Upper lobe of left lung (tissue), 6 donors: ENCODE measurements around the gene MPRIP. TPM values are rescaled to one million over a fixed set of nuclear protein-coding genes. Genes with fewer than 3 reads are reported as not detected.

ENCODE experiments used
- ATAC-seq, 2 donors: fragments of 200-7000 bp; cut with Tn5 transposase; one replicate each; pipeline ENCODE4 v1.9.1; 2022; ENCODE audit warnings: mild to moderate bottlenecking in 2 of 2, moderate library complexity in 2 of 2; ENCODE audit not compliant: low FRiP score in 2 of 2
- DNase-seq, 2 donors: peaks; one replicate each; pipeline ENCODE4 v3.0.0-alpha.2; 2019 to 2020
- H3K27ac ChIP-seq, 4 donors: fragments of 200-600 bp; sonication (generic); one replicate each; pipeline ENCODE4 v1.5.1; 2016 to 2019
- H3K27me3 ChIP-seq, 4 donors: fragments of 200-600 bp; sonication (generic); one replicate each; pipeline ENCODE4 v1.5.1; 2017 to 2019
- H3K36me3 ChIP-seq, 4 donors: fragments of 200-600 bp; sonication (generic); one replicate each; pipeline ENCODE4 v1.5.1; 2016 to 2019
- H3K4me1 ChIP-seq, 4 donors: fragments of 200-600 bp; sonication (generic); one replicate each; pipeline ENCODE4 v1.5.1; 2018 to 2019
- H3K4me3 ChIP-seq, 4 donors: fragments of 200-600 bp; sonication (generic); one replicate each; pipeline ENCODE4 v1.5.1; 2017 to 2019; ENCODE audit warnings: mild to moderate bottlenecking in 2 of 4, moderate library complexity in 1 of 4
- H3K9me3 ChIP-seq, 4 donors: fragments of 200-600 bp; sonication (generic); one replicate each; pipeline ENCODE4 v1.5.1; 2018 to 2019
- EP300 ChIP-seq, 4 donors: sonication (generic); formaldehyde crosslinking; IDR thresholded peaks; one replicate each; pipeline ENCODE4 v1.5.1; 2017; ENCODE audit warnings: antibody characterized with exemption in 4 of 4, control low read depth in 2 of 4
- POLR2A ChIP-seq, 4 donors: fragments of 450-650 bp; IDR thresholded peaks; one replicate each; pipeline ENCODE4 v1.5.1; 2016 to 2017; ENCODE audit warnings: antibody characterized with exemption in 4 of 4, mild to moderate bottlenecking in 2 of 4
- POLR2AphosphoS5 ChIP-seq, 2 donors: sonication (generic); formaldehyde crosslinking; IDR thresholded peaks; one replicate each; pipeline ENCODE4 v1.5.1; 2017; ENCODE audit warnings: antibody characterized with exemption in 2 of 2
- WGBS, 2 donors: methylation state at CpG; one replicate each; pipeline ENCODE4 v1.1.5; 2017 to 2018; 5-methylcytosine and 5-hydroxymethylcytosine counted together
- total RNA-seq, 6 donors: library from RNA; depleted of rRNA in 4 of 6; stranded (reverse); fragments of >200 nt in 4 of 6; gene quantifications; one replicate each; pipeline versions ENCODE4 v1.1.0 to v1.2.1, GENCODE V29; 2016 to 2021
- TF ChIP-seq, protein P1 (sequence below), 6 experiments: fragments of 450-650 bp in 4 of 6; fragments of 200-600 bp in 2 of 6; sonication (generic) in 2 of 6; IDR thresholded peaks; one replicate each; pipeline ENCODE4 v1.5.1; 2016 to 2019; ENCODE audit warnings: antibody characterized with exemption in 6 of 6
- donor health status: DM: no; HTN: no; CAD: no; lungs with moderate emphysema.
- donor health status: DM: no; HTN: yes; CAD: no; lungs with severe emphysema.

MPRIP gene
- total RNA-seq, 6 donors from 2014 or later, result 201 to 380 (median 285) TPM

DNA sequence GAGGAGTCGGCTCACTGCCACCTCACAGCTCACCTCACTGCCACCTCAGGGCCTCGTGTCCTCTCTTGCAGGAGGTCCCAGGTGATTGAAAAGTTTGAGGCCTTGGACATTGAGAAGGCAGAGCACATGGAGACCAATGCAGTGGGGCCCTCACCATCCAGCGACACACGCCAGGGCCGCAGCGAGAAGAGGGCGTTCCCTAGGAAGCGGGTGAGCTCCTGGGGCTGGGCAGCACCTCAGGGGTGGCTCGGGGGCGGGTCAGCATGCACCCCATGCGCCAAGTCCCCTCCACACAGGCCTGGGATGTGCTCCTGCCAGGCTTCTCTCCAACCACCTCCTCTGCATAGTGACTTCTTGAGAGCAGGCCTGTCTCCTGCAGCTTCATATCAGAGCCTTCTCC, 100.3 kb downstream of the MPRIP start:
- ATAC-seq (no peak), DNase-seq (no peak)
- Histone ChIP-seq H3K27me3 (no peaks in the 10 kb centered on the region), H3K27ac (no peak overlapping the region), H3K4me3 (no peak overlapping the region), H3K4me1 (peaks cover 0 to 16% (median 11%) of the 10 kb centered on the region in 4 donors), H3K9me3 (no peaks in the 10 kb centered on the region), H3K36me3 (peaks cover 44 to 100% (median 95%) of the 10 kb centered on the region in 4 donors)
- WGBS, 2 donors, result 94 to 96% methylated on average over 5 to 11 of the region's 11 CpGs
- TF ChIP-seq EP300 (IDR thresholded peaks at IDR 0.05) (no peak), POLR2A (IDR thresholded peaks at IDR 0.05) (no peak), POLR2AphosphoS5 (IDR thresholded peaks at IDR 0.05) (no peak)
- TF ChIP-seq, protein P1, sequence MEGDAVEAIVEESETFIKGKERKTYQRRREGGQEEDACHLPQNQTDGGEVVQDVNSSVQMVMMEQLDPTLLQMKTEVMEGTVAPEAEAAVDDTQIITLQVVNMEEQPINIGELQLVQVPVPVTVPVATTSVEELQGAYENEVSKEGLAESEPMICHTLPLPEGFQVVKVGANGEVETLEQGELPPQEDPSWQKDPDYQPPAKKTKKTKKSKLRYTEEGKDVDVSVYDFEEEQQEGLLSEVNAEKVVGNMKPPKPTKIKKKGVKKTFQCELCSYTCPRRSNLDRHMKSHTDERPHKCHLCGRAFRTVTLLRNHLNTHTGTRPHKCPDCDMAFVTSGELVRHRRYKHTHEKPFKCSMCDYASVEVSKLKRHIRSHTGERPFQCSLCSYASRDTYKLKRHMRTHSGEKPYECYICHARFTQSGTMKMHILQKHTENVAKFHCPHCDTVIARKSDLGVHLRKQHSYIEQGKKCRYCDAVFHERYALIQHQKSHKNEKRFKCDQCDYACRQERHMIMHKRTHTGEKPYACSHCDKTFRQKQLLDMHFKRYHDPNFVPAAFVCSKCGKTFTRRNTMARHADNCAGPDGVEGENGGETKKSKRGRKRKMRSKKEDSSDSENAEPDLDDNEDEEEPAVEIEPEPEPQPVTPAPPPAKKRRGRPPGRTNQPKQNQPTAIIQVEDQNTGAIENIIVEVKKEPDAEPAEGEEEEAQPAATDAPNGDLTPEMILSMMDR (IDR thresholded peaks at IDR 0.05), result no peak

DNA sequence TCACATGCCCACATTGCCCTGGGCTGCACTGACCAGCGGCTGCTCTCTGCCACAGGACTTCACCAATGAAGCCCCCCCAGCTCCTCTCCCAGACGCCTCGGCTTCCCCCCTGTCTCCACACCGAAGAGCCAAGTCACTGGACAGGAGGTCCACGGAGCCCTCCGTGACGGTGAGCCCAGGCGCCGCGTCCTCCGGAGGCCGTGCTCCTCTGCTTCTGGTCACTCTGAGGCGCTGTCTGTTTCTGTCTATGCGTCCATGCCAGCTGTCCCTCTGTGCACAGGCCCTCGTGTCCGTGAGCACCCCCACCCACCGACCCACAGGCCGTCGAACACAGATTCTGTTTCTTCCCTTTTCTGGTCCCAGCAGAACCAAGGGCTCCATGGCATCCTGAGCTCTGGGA, 101.2 kb downstream of the MPRIP start:
- 94 to 95% methylated on average over 14 to 19 of the region's 19 CpGs for WGBS, 2 donors
- peaks cover 39 to 100% (median 90%) of the 10 kb centered on the region in 4 donors for H3K36me3 ChIP-seq
- H3K9me3 ChIP-seq, result no peaks in the 10 kb centered on the region
- H3K4me3 ChIP-seq, result no peak overlapping the region
- peaks cover 0 to 16% (median 11%) of the 10 kb centered on the region in 4 donors for H3K4me1 ChIP-seq
- peak in 1 of 2 donors; percentile 71 for DNase-seq
- H3K27ac ChIP-seq, result no peak overlapping the region
- TF ChIP-seq POLR2A (IDR thresholded peaks at IDR 0.05) (no peak), EP300 (IDR thresholded peaks at IDR 0.05) (no peak), POLR2AphosphoS5 (IDR thresholded peaks at IDR 0.05) (no peak)
- TF ChIP-seq, protein P1 (IDR thresholded peaks at IDR 0.05), result no peak
- no peak for ATAC-seq
- no peaks in the 10 kb centered on the region for H3K27me3 ChIP-seq

DNA sequence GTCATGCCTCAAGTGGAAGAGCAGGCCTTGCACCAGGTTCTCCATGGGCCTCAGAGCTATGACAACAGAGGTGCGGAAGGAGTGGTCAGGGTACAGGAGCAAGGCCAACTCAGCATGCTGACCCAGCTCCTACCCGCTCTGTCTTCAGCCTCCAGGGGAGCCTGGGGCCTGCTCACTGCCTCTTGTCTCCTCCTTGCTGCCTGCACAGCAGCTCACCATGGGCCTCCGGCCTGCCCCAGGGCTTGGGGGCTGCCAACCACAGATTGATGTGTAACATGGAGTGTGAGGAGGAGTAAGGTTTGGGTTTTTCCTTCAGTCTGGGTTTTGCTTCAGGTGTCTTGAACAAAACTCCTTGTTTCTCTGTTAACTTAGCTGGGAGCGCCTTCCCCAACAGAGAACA, 101.8 kb downstream of the MPRIP start:
- Histone ChIP-seq H3K9me3 (no peaks in the 10 kb centered on the region), H3K4me3 (no peak overlapping the region), H3K4me1 (peaks cover 0 to 16% (median 11%) of the 10 kb centered on the region in 4 donors), H3K27ac (no peak overlapping the region), H3K27me3 (no peaks in the 10 kb centered on the region), H3K36me3 (peaks cover 35 to 100% (median 84%) of the 10 kb centered on the region in 4 donors)
- TF ChIP-seq EP300 (IDR thresholded peaks at IDR 0.05), result no peak
- TF ChIP-seq, protein P1 (IDR thresholded peaks at IDR 0.05), result no peak
- no peak for TF ChIP-seq POLR2AphosphoS5 (IDR thresholded peaks at IDR 0.05)
- no peak for TF ChIP-seq POLR2A (IDR thresholded peaks at IDR 0.05)
- WGBS, 2 donors, result 88 to 96% methylated on average over 3 to 4 of the region's 4 CpGs
- no peak for ATAC-seq
- DNase-seq, result no peak

DNA sequence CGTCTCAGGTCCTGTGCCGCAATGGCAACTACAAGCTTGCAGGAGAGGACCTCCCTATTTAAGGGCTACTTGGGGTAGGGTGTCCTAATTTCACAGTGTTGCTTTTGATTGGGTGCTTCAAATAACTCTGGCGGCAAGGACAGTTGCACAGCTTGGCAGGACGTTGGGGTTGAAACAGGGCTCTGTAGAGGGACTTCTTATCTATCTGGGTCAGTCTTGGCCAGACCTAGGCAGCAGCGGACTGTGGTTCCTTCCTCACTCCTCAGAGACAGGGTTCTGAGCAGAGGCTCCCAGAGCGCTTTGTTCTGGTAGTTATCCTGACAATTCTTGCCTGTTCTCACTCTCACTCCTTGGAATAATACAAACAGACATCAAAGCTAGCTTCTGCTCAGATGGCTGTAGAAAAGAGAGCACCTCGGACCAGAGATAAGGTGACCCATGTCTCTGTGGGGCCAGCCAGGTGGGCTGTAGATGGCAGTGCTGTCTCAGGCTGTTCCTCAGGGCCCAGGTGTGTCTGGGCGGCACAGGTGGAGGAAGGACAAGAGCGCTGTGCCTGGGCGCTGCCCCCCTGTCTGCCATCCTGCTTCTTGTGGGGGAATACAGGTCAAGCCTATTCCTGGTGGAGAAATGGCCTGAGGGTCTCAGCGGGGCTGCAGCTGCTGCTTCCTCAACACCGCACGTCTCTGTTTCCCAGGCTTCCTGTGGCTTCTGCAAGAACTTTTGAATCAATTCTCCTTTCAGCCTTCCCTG, 102.8 kb downstream of the MPRIP start:
- Histone ChIP-seq H3K36me3 (peaks cover 35 to 96% (median 78%) of the 10 kb centered on the region in 4 donors), H3K27me3 (no peaks in the 10 kb centered on the region), H3K4me1 (peaks cover 0 to 16% (median 11%) of the 10 kb centered on the region in 4 donors), H3K4me3 (no peak overlapping the region), H3K27ac (no peak overlapping the region), H3K9me3 (no peaks in the 10 kb centered on the region)
- 75 to 82% methylated on average over 10 to 13 of the region's 13 CpGs for WGBS, 2 donors
- DNase-seq (no peak), ATAC-seq (no peak)
- TF ChIP-seq POLR2A (IDR thresholded peaks at IDR 0.05) (no peak), POLR2AphosphoS5 (IDR thresholded peaks at IDR 0.05) (no peak), EP300 (IDR thresholded peaks at IDR 0.05) (no peak)
- TF ChIP-seq, protein P1 (IDR thresholded peaks at IDR 0.05), result no peak
